Effector memory CD8-positive, alpha-beta T cell (primary cell): ENCODE data around the gene TRIM7.
"Not testable (repeated sequence)": the region's sequence is repeated elsewhere in the genome, so short reads cannot be mapped to it uniquely, and the experiment has no call there.

Experiments
- ATAC-seq: fragments of 150-1000 bp; cut with Tn5 transposase; replicated peaks from 2 replicates; pipeline ENCODE4 v1.10.0; 2021; ENCODE audit warnings: mild to moderate bottlenecking, moderate library complexity
- DNase-seq, 3 experiments: peaks; one replicate each; pipeline ENCODE4 v3.0.0; 2021
- H3K27ac Mint-ChIP-seq, 2 donors: one replicate each; pipeline ENCODE4 v1.8.0; 2022; ENCODE audit warnings: mild to moderate bottlenecking in 2 of 2, mixed read lengths in 2 of 2, moderate library complexity in 2 of 2
- H3K27me3 Mint-ChIP-seq, 2 donors: one replicate each; pipeline ENCODE4 v1.8.0; 2022; ENCODE audit warnings: mixed read lengths in 2 of 2
- H3K36me3 Mint-ChIP-seq: one replicate; pipeline ENCODE4 v1.8.0; 2022; ENCODE audit warnings: mild to moderate bottlenecking, moderate library complexity, mixed read lengths; ENCODE audit not compliant: insufficient read depth
- H3K4me1 Mint-ChIP-seq, 2 donors: one replicate each; pipeline ENCODE4 v1.8.0; 2022; ENCODE audit warnings: low read depth in 2 of 2, mixed read lengths in 2 of 2
- H3K4me3 Mint-ChIP-seq, 2 donors: one replicate each; pipeline ENCODE4 v1.8.0; 2022; ENCODE audit warnings: mild to moderate bottlenecking in 2 of 2, mixed read lengths in 2 of 2, moderate library complexity in 2 of 2
- H3K9me3 Mint-ChIP-seq, 2 donors: one replicate each; pipeline ENCODE4 v1.8.0; 2022; ENCODE audit warnings: mixed read lengths in 2 of 2

The TRIM7 gene

GRCh38 chr5:181189962-181190710 lies 14.9 kb downstream of the TRIM7 start:
- peaks cover 0 to 15% of the 10 kb centered on the region in 2 donors for H3K27me3 Mint-ChIP-seq
- H3K4me3 Mint-ChIP-seq = peak overlapping the region; percentile 97 to 99
- H3K36me3 Mint-ChIP-seq = peaks cover 70% of the 10 kb centered on the region
- DNase-seq (peak in 1 of 3 experiments; percentile 47), ATAC-seq (no peak)
- peaks cover 33 to 39% of the 10 kb centered on the region in 2 donors for H3K4me1 Mint-ChIP-seq
- peak overlapping the region; percentile 100 for H3K27ac Mint-ChIP-seq
- peaks cover 7 to 11% of the 10 kb centered on the region in 2 donors for H3K9me3 Mint-ChIP-seq

GRCh38 chr5:181189363-181189961 lies 15.5 kb downstream of the TRIM7 start:
- H3K4me1 Mint-ChIP-seq = peaks cover 35 to 39% of the 10 kb centered on the region in 2 donors
- peak; percentile 25 to 52 (median 41) for DNase-seq
- peak overlapping the region; percentile 100 for H3K27ac Mint-ChIP-seq
- H3K9me3 Mint-ChIP-seq = peaks cover 7 to 11% of the 10 kb centered on the region in 2 donors
- H3K36me3 Mint-ChIP-seq = peaks cover 70% of the 10 kb centered on the region
- peak; percentile 40 for ATAC-seq
- H3K4me3 Mint-ChIP-seq = peak overlapping the region; percentile 97 to 99
- peaks cover 0 to 15% of the 10 kb centered on the region in 2 donors for H3K27me3 Mint-ChIP-seq

GRCh38 chr5:181188700-181189362 lies 16.2 kb downstream of the TRIM7 start:
- H3K36me3 Mint-ChIP-seq = peaks cover 70% of the 10 kb centered on the region
- peaks cover 0 to 15% of the 10 kb centered on the region in 2 donors for H3K27me3 Mint-ChIP-seq
- peak overlapping the region; percentile 97 to 99 for H3K4me3 Mint-ChIP-seq
- peaks cover 7 to 11% of the 10 kb centered on the region in 2 donors for H3K9me3 Mint-ChIP-seq
- ATAC-seq (peak; percentile 12), DNase-seq (peak; percentile 86 to 88 (median 87))
- H3K27ac Mint-ChIP-seq = peak overlapping the region; percentile 100
- peaks cover 40 to 42% of the 10 kb centered on the region in 2 donors for H3K4me1 Mint-ChIP-seq

DNA sequence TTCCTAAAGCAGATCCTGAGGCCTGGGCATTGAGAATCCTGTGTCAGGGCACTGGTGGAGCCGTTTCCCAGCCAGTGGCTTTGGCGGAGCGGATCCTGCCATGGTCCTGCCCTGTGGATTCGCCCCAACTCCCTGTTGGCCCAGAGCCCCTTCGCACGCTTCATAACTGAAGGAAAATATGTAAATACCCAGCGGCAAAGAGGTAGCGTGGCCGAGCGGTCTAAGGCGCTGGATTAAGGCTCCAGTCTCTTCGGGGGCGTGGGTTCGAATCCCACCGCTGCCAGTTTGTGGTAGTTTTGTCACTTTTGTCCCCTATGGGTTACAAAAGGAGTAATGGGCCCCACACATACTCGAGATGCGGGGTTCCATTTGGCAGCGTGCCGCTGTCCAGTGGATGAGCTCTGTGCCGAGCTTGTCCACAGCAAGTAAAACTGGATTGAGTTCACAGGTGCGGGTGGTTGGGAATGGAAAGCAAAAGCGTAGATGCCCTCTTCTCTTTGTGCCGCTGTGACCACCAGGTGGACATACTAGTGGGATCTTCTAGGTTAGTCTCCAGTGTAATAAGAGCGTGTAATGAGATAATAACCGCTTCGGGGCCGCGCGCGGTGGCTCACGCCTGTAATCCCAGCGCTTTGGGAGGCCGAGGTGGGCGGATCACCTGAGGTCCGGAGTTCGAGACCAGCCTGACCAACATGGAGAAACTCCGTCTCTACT lies 17.3 kb downstream of the TRIM7 start:
- Mint-ChIP-seq H3K36me3 (peaks cover 72% of the 10 kb centered on the region), H3K4me1 (peaks cover 37 to 41% of the 10 kb centered on the region in 2 donors), H3K27me3 (peaks cover 0 to 15% of the 10 kb centered on the region in 2 donors), H3K4me3 (peak overlapping the region; percentile 97 to 99), H3K27ac (peak overlapping the region; percentile 100), H3K9me3 (peaks cover 7 to 11% of the 10 kb centered on the region in 2 donors)
- DNase-seq (peak; percentile 47 to 63 (median 47)), ATAC-seq (no peak)

DNA sequence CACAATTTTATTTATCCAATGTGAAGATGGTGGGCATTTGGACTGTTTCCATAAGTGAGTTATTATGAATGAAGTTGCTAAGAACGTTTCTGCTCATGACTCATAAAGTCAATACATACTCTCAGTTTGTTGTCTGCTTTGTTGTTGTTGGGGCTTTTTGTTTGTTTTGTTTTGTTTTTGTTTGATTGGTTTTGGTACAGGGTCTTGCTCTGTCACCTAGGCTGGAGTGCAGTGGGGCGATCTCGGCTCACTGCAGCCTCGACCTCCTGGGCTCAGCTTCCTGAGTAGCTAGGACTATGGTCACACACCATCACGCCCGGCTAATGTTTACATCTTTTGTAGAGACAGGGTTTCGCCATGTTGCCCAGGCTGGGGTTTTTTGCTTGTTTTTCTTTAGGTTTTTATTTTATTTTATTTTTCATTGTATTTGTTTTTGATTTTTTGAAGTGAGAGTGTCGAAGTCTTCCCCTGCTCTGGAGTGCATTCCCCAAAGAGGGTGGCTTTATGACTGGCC lies 18.0 kb downstream of the TRIM7 start:
- Mint-ChIP-seq H3K4me1 (peaks cover 32 to 38% of the 10 kb centered on the region in 2 donors), H3K4me3 (peak overlapping the region; percentile 97 to 99), H3K9me3 (peaks cover 7 to 11% of the 10 kb centered on the region in 2 donors), H3K27me3 (peaks cover 0 to 15% of the 10 kb centered on the region in 2 donors), H3K36me3 (peaks cover 66% of the 10 kb centered on the region), H3K27ac (peak overlapping the region; percentile 100)
- ATAC-seq (no peak), DNase-seq (no peak)

DNA sequence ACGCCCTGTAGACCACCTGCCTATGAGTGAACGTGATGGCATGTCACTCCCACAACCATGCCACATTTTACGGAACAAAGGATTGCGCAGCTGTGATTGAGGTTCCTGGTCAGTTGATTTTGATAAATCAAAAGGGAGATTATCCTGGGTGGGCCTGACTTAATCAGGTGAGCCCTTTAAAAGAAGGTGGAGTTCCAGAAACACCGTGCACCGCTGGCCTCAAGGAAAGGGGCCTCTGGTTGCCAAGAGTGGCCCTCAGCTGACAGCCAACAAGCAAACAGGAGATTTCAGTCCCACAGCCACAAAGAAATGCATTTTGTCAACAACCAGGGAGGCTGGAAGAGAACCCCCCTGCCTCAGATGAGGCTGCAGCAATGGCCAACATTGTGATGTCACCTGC lies 19.0 kb downstream of the TRIM7 start:
- H3K9me3 Mint-ChIP-seq = peaks cover 7% of the 10 kb centered on the region in 2 donors
- ATAC-seq (no peak), DNase-seq (no peak)
- peaks cover 56% of the 10 kb centered on the region for H3K36me3 Mint-ChIP-seq
- H3K27me3 Mint-ChIP-seq = peaks cover 0 to 8% of the 10 kb centered on the region in 2 donors
- H3K4me3 Mint-ChIP-seq = peak overlapping the region in 1 of 2 donors; percentile 12
- peaks cover 29 to 34% of the 10 kb centered on the region in 2 donors for H3K4me1 Mint-ChIP-seq
- H3K27ac Mint-ChIP-seq = peak overlapping the region in 1 of 2 donors; percentile 100

DNA sequence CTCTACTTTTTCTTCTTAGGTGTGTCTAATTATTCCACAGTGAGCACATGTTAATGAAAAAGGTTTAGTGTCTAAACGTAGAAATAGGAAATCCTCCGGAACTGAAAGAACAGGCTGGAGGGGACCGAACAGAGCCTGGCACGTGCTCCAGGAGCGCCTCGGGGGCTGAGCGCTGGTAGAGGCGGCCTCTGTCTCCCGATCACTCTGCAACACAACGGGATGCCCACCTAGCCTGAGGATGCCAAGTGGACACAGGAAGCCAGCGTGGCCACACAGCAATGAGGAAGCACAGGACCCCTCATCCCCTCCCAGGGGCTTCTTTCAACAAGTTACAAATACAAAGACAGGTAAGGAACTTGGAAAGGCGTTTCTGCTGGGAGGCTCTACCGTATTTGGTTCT lies 19.4 kb downstream of the TRIM7 start:
- Mint-ChIP-seq H3K4me3 (peak overlapping the region in 1 of 2 donors; percentile 12), H3K27ac (peak overlapping the region in 1 of 2 donors; percentile 100)

DNA sequence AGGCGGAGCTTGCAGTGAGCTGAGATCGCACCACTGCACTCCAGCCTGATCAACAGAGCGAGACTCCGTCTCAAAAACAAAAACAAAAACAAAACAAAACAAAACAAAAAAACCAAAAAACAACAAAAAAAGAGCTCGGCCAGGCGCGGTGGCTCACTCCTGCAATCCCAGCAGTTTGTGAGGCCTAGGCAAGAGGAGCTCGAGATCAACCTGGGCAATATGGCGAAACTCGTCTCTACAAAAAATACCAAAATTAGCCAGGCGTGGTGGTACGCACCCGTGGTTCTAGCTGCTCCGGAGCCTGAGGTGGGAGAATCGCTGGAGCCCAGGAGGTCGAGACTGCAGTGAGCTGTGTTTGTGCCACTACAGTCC lies 20.2 kb downstream of the TRIM7 start:
- DNase-seq (no peak), ATAC-seq (no peak)
- H3K27ac Mint-ChIP-seq = peak overlapping the region; percentile 85 to 86
- peaks cover 7% of the 10 kb centered on the region in 2 donors for H3K9me3 Mint-ChIP-seq
- H3K4me3 Mint-ChIP-seq = peak overlapping the region; percentile 86 to 91
- peaks cover 0 to 8% of the 10 kb centered on the region in 2 donors for H3K27me3 Mint-ChIP-seq
- H3K36me3 Mint-ChIP-seq = peaks cover 44% of the 10 kb centered on the region
- peaks cover 25 to 27% of the 10 kb centered on the region in 2 donors for H3K4me1 Mint-ChIP-seq

More for the DNA sequence above, 19.4 kb downstream of the TRIM7 start:
- ATAC-seq = no peak
- Mint-ChIP-seq H3K36me3 (peaks cover 51% of the 10 kb centered on the region), H3K4me1 (peaks cover 29 to 33% of the 10 kb centered on the region in 2 donors), H3K27me3 (peaks cover 0 to 8% of the 10 kb centered on the region in 2 donors), H3K9me3 (peaks cover 7% of the 10 kb centered on the region in 2 donors)
- no peak for DNase-seq

- peaks cover 22% of the 10 kb centered on the region for H3K36me3 Mint-ChIP-seq
- peaks cover 13 to 14% of the 10 kb centered on the region in 2 donors for H3K4me1 Mint-ChIP-seq
- peak overlapping the region in 1 of 2 donors; percentile 78 for H3K27ac Mint-ChIP-seq
- DNase-seq (no peak), ATAC-seq (no peak)
- H3K4me3 Mint-ChIP-seq = peak overlapping the region; percentile 61 to 72
- no peaks in the 10 kb centered on the region for H3K9me3 Mint-ChIP-seq
- no peaks in the 10 kb centered on the region for H3K27me3 Mint-ChIP-seq
Measured at GRCh38 chr5:181182651-181183050, 22.3 kb downstream of the TRIM7 start.

- ATAC-seq = peak; percentile 74
- DNase-seq = peak; percentile 57 to 59 (median 58)
- no peaks in the 10 kb centered on the region for H3K9me3 Mint-ChIP-seq
- H3K4me3 Mint-ChIP-seq = peak overlapping the region in 1 of 2 donors; percentile 72
- peaks cover 10 to 12% of the 10 kb centered on the region in 2 donors for H3K4me1 Mint-ChIP-seq
- peak overlapping the region in 1 of 2 donors; percentile 41 for H3K27ac Mint-ChIP-seq
- peaks cover 15% of the 10 kb centered on the region for H3K36me3 Mint-ChIP-seq
- peaks cover 0 to 4% of the 10 kb centered on the region in 2 donors for H3K27me3 Mint-ChIP-seq
Measured at GRCh38 chr5:181181650-181182565, 23.1 kb downstream of the TRIM7 start.

DNA sequence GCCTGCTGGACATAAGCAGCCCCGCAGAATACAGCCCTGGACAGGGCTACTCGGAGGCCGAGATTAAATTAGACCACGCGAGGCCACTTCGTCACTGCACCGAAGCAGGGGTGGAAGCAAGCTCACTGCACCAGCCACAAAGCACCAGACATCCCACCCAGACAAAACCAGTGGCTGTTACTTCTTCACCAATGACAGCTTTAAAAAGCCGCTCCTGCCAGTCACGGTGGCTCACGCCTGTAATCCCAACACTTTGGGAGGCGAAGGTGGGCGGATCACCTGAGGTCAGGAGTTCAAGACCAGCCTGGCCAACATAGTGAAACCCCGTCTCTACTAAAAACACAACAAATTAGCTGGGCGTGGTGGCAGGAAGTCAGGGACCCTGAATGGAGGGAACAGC lies 27.4 kb downstream of the TRIM7 start:
- peaks cover 17% of the 10 kb centered on the region for H3K36me3 Mint-ChIP-seq

More for the DNA sequence above, 27.4 kb downstream of the TRIM7 start:
- DNase-seq, H3K4me3 Mint-ChIP-seq, ATAC-seq, H3K27ac Mint-ChIP-seq, H3K9me3 Mint-ChIP-seq: not testable (repeated sequence)
- Mint-ChIP-seq H3K4me1 (peaks cover 16% of the 10 kb centered on the region in 2 donors), H3K27me3 (peaks cover 0 to 27% of the 10 kb centered on the region in 2 donors)
